GM19238 (cell line): Measurements from ENCODE around the gene ZNF32.
"Not testable (repeated sequence)": the region's sequence is repeated elsewhere in the genome, so short reads cannot be mapped to it uniquely, and the experiment has no call there.

ENCODE experiments used
- DNase-seq: peaks from one replicate; pipeline ENCODE4 v3.0.0; 2011; ENCODE audit warnings: low spot score; ENCODE audit not compliant: insufficient read length

ZNF32 gene

GRCh38 chr10:43635816-43636215 is 12.9 kb downstream of the ZNF32 start:
- not testable (repeated sequence) for DNase-seq

- no peak for DNase-seq
Measured at GRCh38 chr10:43628956-43629355, 19.7 kb downstream of the ZNF32 start.

GRCh38 chr10:43627942-43628341 is 20.7 kb downstream of the ZNF32 start:
- no peak for DNase-seq

GRCh38 chr10:43623351-43623750 is 25.3 kb downstream of the ZNF32 start:
- no peak for DNase-seq

- no peak for DNase-seq
Measured at GRCh38 chr10:43622038-43622437, 26.6 kb downstream of the ZNF32 start.

GRCh38 chr10:43619368-43619767 is 29.3 kb downstream of the ZNF32 start:
- DNase-seq = no peak

- DNase-seq = no peak
Measured at GRCh38 chr10:43616697-43617370, 31.8 kb downstream of the ZNF32 start.

- DNase-seq = no peak
Measured at GRCh38 chr10:43610636-43611035, 38.0 kb downstream of the ZNF32 start.

GRCh38 chr10:43607199-43607573 is 41.5 kb downstream of the ZNF32 start:
- no peak for DNase-seq

GRCh38 chr10:43606323-43607198 is 42.1 kb downstream of the ZNF32 start, which contains the start of gene ZNF485:
Gene ZNF485 (plus strand): TSS chr10:43606438. CDS start chr10:43607051, 613 bp downstream.
- peak; percentile 75 for DNase-seq

- no peak for DNase-seq
Measured at GRCh38 chr10:43605850-43606322, 42.8 kb downstream of the ZNF32 start.

GRCh38 chr10:43601576-43601975 is 47.1 kb downstream of the ZNF32 start:
- DNase-seq = not testable (repeated sequence)

- DNase-seq = no peak
Measured at GRCh38 chr10:43599333-43599732, 49.3 kb downstream of the ZNF32 start.

- DNase-seq = no peak
Measured at GRCh38 chr10:43598446-43598845, 50.2 kb downstream of the ZNF32 start.

- no peak for DNase-seq
Measured at GRCh38 chr10:43596546-43596945, 52.1 kb downstream of the ZNF32 start.

GRCh38 chr10:43595739-43596298 is 52.9 kb downstream of the ZNF32 start:
- no peak for DNase-seq

GRCh38 chr10:43594944-43595589 is 53.6 kb downstream of the ZNF32 start:
- DNase-seq = peak; percentile 47
